Fibroblast of the conjunctiva (primary cell): Measurements from ENCODE around the gene PIEZO2.

Experiments
- DNase-seq: peaks from one replicate; pipeline ENCODE4 v3.0.0-alpha.2; 2010; ENCODE audit warnings: low read depth

Gene PIEZO2

DNA sequence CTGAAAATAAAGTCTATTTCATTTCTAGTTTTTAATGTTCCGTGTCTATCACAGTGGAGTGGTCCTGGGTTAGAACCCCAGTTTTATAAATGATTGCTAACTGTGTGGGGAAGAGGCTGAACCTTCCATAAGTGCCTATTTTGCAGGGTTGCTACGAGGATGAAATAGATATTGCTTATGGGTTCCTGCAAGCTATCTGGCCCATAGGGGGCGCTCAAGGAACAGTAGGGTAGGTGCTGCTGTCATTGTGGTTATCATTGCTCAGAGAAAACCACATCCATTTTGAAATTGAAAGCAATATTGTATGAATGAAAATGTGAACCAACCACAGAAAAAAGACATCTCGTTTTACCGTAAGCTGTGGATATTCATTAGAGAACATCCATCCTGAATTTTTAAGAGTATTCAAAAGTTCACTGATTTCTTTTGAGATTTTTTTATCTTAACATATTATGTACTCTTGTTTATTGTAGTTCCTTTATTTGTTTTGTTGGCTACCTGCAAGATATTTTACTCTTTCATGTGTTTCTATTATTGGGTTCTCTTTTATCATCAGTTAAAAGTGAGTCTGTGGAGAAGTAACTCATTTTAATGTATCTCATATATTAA, 362.0 kb downstream of the PIEZO2 start:
- peak; percentile 64 for DNase-seq

DNA sequence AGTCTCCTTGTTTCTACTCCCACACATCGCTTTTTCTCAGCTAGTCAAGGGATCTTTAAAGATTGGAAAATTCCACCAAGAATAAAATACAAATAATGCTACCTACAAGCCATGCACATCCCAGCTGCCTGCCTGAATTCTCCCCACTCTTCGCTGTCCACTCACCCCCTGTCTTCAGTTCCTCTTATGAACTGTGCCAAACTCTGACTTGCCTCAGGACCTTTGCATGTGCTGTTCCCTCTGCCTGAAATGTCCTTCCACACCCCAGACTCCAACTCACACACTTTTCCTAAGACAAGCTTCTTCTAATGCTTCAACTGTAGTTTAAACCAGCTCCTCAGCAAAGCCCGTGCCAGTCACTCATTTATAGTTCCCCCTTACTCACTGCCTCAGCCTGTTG, 363.6 kb downstream of the PIEZO2 start:
- DNase-seq: no peak

DNA sequence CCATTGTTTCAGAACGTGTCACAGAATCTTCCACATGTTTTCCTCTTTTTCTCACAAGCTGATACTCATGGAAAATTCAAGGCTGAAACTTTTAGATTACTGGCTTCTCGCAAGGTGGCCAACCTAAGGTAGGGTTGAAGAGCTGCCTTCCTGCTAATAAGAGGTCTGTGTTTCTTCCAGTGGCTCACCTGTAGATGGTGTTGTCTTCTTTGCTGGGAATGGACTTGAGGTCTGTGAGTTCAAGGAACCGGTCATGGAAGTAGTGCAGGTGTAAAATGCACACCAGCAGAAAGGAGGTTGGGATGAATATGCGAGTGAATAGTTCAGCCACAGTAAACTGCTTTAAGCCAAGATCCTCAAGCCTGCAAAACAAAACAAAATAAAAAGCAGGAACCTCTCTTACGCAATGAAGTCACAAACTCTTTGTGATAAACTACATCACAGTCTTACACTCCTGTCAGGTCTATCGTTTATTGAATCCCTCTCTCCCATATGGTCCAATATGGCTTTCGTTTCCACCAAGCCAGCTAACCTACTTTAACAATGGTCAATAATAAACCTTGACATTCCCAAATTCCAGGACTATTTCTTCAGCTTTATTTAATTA, 364.7 kb downstream of the PIEZO2 start:
- DNase-seq: no peak

DNA sequence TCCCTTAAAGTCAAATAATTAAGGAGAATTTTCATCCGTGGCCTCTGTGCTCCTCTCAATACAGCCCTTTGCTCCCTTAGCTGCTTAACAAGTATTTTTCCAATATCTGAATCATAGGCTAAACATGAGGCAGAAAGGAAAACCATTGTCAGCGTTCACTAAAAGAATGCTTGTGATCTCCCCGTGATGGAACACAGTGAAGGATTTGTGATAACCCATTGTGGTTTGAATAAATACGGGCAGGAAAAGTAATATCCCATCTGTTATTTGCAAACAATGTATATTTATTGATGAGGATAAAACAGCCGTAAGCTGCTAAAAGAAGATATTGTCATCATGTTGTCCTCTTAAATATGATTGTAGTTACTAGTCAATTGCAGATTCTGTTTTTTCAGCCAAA, 365.4 kb downstream of the PIEZO2 start:
- no peak for DNase-seq

DNA sequence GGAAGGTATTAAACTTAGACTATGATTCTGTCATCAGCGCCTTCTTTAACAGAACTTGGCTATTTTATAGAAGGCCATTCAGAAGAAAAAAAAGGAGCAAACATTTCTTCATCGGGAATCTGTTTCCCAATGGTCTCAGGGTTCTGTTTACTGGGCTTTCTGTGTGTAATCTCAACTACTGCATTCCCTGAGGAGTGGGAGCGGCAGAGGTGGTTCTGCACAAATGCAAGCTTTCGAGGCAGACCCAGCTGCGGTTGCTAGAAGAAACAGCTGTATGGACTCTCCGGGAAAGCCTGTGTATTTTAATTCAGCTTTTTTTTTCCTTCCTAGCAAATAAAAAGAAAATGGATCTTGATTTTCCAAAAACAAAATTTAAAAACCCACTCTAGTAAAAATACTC, 372.9 kb downstream of the PIEZO2 start:
- no peak for DNase-seq

DNA sequence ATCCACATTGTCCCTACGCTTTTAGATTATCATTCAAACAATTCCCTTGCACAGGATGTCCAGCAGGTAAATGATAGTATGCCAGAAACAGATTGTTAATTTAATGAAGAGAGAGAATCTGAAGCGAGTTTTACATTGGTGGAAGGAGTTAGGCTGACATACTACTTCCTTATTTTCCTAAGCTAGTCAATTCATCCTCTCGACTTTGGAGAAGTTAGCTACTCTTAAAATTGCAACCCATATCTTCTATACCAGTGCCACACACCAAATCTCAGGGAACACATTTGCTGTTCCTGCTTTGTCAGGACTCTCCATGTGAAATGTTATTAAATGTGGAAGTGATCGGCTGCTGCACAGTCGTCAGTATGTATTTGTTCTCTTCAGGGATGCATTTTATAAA, 374.3 kb downstream of the PIEZO2 start:
- no peak for DNase-seq

DNA sequence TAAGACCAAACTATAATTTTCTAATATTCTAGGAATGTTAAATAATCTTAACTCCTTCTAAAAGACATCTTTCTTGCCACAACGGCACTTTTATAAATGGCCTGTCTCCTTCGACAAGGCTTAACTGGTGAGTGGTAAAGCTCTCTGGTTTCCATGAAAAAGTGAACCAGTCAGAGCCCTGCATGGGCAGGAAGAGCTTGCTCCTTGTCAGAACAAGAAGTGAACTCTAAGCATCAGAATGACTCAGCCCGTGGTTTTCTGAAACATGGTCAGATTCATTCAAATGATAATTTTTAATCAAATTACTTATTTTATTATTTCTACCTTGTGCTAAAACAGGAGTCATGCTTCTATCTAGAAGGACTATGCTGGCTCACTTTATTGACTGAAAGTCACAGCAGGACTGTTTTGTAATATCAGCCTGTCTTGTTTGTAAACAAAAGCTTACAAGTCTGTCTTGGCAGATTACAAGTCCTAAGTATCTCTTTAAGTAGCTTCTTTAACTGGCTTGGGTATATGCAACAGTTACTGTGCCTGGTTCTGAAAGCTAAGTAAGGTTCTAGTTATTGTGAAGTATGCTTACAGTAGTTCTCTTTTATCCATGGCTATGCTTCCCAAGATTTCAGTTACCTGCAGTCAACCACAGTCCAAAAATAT, 378.2 kb downstream of the PIEZO2 start:
- no peak for DNase-seq

DNA sequence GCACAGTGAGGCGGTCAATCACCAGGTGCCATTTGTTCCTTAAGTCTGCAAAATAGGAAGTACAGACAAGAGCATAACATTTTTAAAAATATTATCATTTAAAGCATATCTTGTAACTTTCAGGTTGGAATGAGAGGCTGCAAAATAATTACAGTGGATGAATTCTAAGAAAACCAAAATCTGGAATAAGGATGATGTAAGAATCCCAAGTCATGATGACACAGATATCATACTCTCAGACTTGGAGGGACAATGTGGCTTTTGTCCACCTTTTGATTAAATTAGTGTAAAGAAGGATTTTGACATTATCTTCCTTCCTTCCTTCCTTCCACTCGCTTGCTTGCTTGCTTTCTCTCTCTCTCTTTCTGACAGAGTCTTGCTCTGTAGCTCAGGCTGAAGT, 379.1 kb downstream of the PIEZO2 start:
- DNase-seq: no peak

DNA sequence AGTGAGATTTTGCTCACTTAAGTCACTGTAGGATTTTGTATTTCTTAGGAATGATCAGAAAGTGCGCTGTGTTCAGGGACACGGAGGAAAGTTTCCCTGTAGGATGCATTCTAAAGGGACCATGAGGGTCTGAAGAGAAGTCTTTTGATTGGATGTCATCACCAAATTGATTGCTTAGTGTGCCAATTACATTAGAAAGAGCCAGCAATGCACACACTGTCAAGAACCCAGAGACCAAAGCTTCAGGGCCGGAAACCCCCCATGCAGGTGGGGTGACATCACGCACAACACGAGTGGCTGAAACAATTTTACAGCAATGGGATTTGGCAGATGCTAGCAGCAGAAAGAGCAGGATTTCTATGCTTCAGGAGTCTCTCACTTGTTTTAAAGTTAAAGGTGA, 381.1 kb downstream of the PIEZO2 start:
- no peak for DNase-seq

DNA sequence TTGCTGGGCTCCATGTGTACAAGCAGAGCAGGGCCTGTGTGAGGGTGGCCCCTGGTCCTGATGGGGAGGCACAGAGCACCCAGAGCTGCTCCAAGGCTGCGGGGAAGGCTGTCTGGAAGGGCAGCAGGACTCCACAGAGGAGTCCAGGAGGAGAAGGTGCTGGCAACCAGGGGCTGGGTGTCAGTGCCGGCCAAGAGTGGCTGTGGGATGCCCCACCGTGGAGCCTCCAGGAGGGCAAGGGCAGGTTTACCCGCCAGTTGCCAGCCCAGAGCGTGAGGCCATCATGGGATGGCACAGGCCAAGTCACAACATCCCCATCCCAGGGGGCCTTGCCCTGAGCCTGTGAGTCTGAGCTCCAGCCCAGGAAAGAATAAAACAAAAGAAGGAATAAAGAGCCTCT, 381.7 kb downstream of the PIEZO2 start:
- no peak for DNase-seq

DNA sequence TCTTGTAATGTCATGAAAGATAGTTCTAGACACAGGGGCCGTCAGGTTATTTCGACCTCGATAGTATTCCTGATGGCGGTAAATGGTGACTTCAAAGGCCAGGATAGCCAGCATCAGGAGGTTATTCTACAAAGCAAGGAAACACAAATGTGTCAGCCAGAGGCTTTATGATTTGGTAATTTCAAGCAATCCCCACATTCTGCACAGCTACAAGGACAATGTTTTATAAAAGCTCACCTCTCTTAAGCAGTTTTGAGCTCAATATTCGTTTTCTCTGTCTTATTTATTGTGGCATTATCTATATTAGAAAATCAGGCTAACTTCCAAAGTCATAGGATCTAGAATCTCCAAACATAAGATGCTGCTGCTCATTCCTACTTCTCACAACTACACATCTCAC, 388.4 kb downstream of the PIEZO2 start:
- DNase-seq: no peak

DNA sequence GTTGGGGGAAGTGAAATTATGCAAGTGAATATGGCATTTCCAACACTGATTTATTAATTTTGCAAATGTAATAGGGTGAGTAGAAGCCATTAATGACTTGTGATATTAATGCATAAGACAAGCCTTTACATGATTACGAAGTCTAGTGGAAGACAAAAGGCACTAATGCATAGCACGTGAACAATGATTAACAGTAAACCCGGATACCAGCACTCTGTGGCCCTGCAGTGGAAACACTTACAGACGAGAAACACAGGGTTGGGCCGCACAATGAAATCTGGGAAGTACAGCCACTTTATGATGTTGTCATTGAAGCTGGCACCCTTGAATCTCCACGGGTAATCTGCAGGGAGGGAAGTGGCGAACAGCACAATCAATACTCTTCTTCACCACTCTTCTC, 390.1 kb downstream of the PIEZO2 start:
- no peak for DNase-seq

DNA sequence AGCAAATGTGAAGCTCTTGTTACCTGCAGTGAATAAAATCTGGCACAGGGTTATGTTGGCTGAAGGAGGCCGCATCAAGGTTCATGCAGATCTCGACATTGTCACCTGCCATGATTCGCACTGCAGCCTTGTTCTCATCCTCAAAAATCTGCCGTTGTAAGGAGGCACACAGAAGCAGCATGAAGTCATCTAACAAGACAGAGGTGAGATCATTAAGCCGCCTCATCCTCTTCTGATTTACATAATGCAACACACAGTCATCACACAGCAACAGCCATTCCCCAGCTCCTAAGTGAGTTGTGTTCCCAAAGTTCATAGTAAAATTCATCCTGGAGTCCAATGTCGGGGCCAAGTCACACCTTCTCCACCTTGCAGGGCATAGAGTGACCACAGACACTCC, 391.4 kb downstream of the PIEZO2 start:
- DNase-seq: no peak

DNA sequence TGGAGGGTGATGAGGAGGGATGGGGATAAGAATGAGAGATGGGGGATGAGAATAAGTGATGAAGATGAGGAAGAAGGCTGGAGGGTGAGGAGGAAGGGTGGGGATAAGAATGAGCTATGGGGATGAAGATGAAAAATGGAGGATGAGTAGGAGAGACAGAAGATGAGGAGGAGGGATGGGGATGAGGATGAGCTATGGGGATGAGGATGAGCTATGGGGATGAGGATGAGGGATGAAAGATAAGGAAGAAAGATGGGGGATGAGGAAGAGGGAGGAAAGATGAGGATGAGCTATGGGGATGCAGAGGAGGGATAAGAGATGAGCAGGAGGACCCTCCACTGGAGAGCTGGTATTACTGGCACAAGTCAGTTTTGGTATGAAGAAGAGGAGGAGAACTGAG, 392.0 kb downstream of the PIEZO2 start:
- DNase-seq: no peak

DNA sequence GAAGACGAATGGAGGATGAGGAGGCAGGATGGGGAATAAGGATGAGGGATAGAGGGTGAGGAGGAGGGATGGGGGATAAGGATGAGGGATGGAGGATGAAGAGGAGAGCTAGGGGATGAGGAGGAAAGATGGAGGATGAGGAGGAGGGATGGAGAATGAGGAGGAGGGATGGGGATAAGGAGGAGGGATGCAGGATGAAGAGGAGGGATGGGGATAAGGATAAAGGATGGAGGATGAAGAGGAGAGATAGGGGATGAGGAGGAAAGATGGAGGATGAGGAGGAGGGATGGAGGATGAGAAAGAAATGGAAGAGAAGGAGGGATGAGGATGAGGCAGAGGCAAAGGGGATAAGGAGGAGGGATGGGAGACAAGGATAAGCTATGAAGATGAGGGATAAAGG, 393.5 kb downstream of the PIEZO2 start:
- no peak for DNase-seq

DNA sequence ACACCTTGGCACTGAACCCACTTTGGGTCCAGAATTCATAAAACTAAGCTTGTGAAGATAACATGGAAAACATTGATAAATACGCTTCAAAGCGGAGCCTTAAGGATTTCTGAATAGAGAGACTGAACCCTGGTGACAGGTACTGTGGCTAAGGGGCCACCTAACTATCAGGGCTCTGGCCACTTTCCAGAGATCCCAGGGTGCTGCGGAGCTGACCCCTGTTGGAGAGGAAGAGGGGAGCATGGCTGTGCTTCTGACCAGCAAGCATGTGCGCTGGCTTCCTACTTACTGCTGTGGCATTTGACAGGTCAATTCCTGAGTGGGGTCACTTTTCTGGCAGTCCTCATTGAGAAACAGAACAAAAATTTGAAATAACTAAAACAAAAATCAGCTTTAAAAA, 395.2 kb downstream of the PIEZO2 start:
- DNase-seq: no peak

DNA sequence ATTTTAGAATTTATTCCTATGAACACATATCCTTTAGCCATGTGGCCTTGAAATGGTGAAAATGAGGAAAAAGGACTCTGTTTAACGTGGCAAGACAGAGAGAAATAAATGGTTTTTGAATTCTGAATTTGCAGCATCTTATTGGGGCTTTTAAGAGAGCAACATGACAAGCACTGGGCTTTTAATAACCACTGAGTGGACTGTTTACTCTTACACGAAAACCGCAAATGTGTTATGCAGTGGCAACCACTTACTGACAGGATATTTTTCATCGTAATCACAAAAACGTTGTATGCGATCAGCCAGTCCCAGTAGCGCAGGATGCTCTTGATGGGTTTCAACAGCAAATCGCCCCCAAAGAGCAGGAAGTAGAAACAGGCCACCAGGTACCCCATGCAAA, 397.0 kb downstream of the PIEZO2 start:
- no peak for DNase-seq

DNA sequence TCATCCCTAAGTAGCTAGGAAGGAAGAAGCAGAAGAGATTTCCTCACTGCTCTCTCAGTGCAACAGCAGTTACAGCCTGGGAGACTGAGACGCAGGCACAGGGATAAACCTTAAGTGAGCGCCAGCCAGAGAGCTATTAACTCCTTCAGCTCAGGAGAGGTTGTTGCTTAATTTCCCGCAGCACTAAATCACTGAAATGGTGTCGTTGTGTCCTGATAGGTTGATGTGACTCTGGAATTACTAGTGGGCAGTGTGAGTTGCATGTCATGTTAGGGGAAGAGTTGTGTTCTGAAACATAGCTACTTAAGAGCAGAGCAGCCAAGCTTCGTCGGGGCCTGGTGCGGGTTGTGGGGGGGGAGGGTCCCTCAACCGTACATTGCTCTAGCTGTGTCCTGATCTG, 397.7 kb downstream of the PIEZO2 start:
- no peak for DNase-seq

DNA sequence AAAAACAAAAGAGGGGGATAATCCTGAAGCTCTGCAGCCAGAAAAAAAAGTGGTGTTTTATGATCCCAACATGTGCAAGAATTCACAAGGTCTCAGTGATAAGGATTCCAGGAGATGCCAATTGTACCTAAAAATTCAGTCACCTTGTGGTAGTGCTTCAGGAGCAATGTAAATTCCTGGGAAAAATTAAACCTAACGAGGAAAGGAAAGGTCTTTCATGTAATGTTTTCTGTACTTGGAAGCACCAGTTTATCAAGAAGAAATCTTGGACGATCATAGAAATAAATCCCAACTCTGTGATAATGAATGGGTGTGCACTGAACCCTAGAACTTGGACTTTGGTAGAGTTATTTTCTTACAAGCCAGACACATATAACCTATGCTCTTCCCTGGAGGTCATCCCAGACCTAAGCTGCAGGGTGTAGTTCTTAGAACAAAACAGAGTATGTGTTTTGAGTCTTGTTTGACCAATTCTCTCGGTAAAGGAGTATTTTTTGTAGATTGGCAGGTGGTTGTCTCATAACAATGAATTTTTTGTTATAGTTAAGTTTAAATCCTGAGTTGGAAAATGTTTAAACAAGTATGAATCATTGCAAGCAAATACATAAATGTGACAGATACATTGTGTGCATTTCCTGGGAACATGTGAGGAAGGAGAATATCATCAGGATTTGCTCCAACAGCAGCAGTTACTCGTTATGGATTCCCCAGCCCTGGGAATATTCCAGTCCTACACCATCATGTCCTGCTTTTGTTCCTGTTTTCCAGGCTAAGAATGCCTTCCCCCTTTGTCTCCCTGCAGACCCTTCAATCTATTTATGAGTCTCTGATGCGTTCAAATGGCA, 399.0 kb downstream of the PIEZO2 start:
- no peak for DNase-seq

DNA sequence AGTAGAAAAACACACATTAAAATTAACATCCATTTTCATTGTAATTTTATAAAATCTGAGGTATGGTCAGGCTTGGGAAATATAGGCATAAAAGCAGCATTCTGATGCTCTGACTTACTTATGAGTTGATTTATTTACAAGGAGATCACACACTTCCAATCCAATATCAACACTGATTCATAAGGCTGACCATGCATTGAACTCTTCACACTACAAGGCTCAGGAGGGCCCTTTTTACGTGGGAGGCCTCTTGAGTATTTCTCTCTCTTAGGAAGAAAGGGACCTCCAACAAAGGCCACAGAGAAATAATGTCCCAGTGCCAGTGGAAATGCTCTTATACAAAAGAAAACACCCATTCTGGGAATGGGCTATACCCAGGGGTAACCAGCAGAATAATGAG, 400.7 kb downstream of the PIEZO2 start:
- no peak for DNase-seq

DNA sequence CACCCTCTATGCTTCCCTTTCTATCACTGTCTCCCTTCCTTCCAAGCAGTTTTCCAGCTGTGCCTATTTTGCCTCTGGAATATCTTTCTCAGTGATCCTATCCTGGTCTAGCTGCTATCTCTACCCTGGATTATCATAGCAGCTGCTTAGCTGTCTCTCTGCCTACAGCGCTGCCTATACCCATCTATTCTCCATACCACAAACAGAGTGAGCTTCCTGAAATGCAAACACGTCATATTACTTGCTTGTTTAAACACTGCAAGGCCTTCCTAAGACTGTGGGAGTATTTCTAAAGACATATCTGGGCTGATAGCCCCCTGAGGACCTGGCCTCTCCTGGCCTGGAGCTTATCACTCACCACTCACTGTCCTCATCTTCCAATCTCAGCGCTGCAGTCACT, 403.4 kb downstream of the PIEZO2 start:
- DNase-seq: no peak

DNA sequence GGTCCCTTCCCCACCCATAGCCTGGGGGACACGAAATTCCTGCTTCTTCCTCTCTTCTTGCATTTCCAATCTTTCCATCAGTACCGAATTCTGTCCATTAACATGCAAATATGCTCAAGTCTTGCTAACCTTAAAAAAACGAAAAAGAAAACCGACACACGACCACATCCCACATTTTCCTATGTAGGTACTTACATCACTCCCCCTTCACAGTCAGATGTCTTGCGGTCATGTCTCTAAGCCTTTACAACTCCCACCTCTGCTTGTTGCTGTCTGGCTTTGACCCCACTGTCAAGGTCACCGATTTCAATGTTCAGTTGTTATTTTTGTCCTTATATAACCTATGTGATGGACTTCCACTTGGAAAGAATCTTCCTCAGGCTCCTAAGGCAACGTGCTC, 404.1 kb downstream of the PIEZO2 start:
- no peak for DNase-seq

DNA sequence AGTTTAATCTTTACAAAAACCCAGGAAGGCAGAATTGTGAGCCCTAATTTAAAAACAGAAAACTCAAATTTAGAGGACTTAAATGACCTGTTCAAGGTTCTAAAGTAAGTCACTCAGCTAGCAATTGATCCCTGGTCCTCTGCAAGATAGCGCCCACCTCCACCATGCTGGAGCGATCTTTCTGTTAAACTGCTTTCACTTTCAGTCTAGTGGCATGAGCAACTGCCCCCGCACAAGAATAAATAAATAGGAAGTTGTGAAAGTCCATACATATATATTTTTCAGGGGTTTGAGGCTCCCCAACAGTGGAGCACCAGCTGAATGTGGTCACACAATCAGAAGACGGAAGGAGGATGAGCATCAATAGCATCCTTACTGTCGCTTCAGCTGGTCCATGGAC, 405.6 kb downstream of the PIEZO2 start:
- no peak for DNase-seq
